RCC 7860 (cell line): ENCODE results near the gene BCL7A.
"Not testable (repeated sequence)": the region's sequence is repeated elsewhere in the genome, so short reads cannot be mapped to it uniquely, and the experiment has no call there.

Experiments
- DNase-seq: peaks from one replicate; pipeline ENCODE4 v3.0.0-alpha.2; 2015; ENCODE audit warnings: low spot score
- FAIRE-seq: peaks from 2 replicates; lab custom pipeline; 2012; peaks lifted over from hg19 to GRCh38; lab: Jason Lieb, UNC

Gene BCL7A

DNA sequence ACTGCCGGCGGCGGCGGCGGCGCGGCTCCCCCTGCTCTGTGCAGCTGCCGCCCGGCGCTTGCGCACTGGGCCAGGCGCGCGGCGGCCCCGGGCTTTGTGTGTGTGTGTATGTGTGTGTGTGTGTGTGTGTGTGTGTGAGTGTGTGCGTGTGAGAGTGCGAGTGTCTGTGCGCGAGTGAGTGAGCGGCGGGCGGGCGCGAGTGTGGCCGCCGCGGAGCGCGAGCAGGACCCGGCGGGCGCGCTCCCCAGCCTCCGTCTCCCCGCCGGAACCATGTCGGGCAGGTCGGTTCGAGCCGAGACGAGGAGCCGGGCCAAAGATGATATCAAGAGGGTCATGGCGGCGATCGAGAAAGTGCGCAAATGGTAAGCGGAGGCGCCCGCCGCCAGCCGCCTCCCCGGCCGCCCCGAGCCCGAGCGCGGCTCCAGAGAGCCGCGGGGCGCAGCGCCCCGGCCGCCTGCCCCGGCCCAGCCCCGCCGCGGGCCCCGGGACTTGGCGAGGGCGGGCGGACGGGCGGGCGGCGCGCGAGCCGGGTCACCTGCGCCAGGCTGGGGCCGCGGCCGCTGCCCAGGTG is at the start of gene BCL7A:
TSS of gene BCL7A (plus strand) at position 63 of the 571 bp plus-strand sequence. CDS start at position 271, 208 bp downstream.
- DNase-seq (peak; percentile 20), FAIRE-seq (no peak)

GRCh38 chr12:121974026-121974985 is 47.4 kb upstream of the BCL7A start:
- FAIRE-seq: no peak
- no peak for DNase-seq

DNA sequence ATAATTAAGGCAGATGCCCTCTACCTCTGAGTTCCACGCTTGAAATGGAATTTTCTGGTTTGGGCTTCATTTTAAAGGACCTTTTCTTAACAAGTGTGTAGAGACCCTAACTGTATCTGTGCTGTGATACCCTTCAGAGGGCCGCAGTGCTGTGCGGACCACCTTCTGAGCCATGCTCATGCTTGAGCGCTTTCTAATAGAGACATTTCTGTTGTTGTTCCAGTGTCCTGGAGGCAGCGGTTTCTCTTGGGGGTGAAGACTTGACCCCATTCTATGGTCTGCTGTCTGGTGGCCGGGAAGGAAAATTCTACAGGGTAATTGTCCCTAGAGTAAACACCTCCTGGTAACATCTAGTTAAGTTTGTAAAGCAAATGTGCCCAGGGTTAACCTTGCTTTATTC is 46.7 kb upstream of the BCL7A start:
- no peak for DNase-seq
- FAIRE-seq: no peak

DNA sequence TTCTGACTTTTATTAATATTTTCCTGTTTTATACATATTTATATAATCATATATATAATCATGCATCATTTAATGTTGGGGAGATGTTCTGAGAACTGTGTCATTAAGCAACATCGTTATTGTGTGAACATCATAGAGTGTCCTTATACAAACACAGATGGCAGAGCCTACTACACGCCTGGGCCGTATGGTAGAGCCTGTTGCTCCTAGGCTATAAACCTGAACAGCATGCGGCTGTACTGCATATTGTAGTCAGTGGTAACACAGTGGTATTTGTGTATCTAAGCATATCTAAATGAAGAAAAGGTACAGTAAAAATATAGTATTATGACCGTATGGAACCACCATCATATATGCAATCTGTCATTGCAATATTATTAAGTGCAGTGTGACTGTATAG is 44.7 kb upstream of the BCL7A start:
- DNase-seq (no peak), FAIRE-seq (no peak)

- DNase-seq: no peak
These were observed 41.3 kb upstream of the BCL7A start for GRCh38 chr12:121980191-121980891.

GRCh38 chr12:121980892-121981272 is 40.8 kb upstream of the BCL7A start:
- DNase-seq (no peak), FAIRE-seq (no peak)

More at GRCh38 chr12:121980191-121980891, 41.3 kb upstream of the BCL7A start:
- FAIRE-seq: no peak

- no peak for DNase-seq
- FAIRE-seq: no peak
These were observed 40.2 kb upstream of the BCL7A start for GRCh38 chr12:121981456-121981855.

DNA sequence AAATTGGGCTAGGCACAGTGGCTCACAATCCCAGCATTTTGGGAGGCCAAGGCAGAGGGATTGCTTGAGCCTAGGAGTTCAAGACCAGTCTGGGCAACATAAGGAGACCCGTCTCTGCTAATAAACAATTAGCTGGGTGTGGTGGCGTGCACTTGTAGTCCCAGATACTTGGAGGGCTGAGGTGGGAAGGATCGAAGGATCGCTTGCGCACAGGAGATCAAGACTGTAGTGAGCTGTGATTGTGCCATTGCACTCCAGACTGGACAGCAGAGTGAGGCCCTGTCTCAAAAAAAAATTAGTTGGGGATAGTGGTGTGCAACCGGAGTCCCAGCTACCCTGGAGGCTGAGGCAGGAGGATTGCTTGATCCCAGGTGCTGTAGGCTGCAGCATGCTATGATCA is 38.7 kb upstream of the BCL7A start:
- FAIRE-seq (no peak), DNase-seq (no peak)

DNA sequence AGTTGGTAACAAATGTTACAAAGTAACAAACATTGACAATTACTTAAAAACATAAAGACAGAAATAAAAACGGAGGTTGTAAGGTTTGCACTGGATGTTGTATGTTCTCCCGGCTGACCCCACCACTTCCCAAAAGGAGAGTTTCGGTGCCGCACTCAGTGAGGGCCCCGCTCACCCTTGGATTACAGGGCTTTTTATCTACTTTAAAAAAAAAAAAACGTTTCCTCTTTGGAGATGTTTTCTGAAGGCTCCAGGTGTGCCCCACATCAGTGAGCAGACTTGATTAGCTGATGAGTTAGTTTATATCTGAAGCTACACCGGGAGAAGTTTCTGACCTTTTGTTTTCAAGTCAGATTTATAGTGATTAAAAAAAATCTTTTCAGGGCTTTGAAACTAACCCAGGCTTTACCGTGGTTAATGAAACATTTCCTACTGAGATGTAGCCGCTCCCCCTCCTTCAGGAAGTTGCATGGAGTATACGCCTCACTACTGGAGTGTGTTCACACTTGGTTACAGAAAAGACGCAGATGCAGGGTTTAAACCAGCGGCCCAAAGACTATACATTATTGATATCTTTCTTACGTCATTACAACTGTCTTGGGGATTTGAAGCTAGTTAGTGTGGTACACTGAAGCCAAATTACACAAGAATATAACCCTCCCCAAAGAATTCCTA is 38.0 kb upstream of the BCL7A start:
- DNase-seq (no peak), FAIRE-seq (no peak)

- FAIRE-seq: no peak
These were observed 35.0 kb upstream of the BCL7A start for GRCh38 chr12:121986489-121987245.

DNA sequence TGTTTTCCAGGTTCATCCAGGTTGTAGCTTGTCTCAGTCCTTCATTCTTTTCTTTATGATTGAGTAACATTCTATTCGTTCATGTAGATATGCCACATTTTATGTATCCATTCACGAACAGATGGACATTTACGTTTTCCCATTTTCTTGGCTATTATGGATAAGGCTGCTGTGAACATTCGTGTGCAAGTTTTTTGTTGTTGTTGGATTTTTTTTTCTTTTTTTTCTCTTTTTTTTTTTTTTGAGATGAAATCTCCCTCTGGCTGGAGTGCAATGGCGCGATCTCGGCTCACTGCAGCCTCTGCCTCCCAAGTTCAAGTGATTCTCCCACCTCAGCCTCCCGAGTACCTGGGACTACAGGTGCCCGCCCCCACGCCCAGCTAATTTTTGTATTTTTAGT is 33.2 kb upstream of the BCL7A start:
- FAIRE-seq, DNase-seq: not testable (repeated sequence)

More at GRCh38 chr12:121986489-121987245, 35.0 kb upstream of the BCL7A start:
- no peak for DNase-seq

DNA sequence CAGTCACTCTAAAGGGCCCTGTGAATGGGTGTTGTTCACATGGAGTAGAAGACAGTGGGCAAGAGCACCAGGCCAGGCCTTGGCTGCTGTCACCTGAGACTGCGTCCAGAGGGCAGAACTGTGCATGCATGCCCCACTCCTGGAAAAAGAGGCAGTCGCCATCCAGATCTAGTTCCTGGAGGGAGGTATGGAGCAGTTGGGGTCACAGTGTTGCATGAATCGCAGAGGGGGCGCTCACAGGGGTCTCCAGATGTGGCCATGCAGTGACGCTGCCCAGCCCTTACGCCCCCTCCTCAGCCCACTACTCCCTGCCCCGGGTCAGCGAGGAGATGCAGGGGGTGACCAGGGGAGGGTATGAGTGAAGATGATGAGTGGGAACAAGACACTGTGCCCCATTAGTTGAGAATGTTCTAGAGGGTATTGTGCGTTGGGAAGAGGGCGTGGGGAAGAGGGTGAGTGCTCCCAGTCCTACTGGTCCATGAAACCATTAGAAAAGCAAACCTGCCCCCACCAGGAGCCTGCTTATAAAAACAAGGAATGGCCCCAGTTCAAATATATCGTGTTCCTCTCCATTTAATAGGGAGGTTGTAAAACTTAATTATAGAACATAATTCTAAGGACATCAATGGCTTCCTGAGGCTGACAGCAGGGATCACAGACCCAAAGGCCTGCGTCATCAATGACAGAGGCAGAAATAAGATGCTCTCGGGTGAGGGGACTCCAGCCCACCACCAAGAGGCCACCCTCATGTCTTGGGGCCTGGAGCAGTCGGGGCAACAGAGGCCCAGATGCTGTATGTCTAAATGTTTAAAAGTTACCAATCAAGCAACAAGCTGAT is 32.2 kb upstream of the BCL7A start:
- no peak for DNase-seq
- FAIRE-seq: no peak

DNA sequence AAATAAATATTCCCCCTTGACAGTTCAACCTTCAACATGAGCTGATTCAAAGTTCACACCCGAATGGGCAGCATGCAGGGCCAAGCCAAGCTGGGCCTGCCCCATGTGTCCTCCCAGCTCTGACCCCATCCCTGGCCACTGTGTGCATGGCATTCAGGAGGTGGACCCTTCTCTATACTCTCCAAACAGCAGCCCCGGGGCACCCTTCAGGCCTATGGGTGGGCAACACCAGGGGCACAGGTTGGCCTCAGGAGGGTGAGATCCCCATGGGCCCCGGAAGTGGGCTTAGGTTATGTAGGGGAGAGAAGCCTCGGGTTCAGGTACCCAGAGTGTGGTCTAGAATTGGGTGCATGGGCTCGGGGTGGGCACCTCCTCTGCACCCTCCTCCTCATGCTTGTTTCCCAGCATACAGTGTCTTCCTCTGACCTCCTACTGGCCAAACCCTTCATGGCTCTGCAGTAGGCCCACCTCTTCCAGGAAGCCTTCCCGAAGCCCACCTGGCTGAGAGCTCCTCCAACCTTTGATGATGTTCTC is 31.5 kb upstream of the BCL7A start:
- no peak for DNase-seq
- no peak for FAIRE-seq

DNA sequence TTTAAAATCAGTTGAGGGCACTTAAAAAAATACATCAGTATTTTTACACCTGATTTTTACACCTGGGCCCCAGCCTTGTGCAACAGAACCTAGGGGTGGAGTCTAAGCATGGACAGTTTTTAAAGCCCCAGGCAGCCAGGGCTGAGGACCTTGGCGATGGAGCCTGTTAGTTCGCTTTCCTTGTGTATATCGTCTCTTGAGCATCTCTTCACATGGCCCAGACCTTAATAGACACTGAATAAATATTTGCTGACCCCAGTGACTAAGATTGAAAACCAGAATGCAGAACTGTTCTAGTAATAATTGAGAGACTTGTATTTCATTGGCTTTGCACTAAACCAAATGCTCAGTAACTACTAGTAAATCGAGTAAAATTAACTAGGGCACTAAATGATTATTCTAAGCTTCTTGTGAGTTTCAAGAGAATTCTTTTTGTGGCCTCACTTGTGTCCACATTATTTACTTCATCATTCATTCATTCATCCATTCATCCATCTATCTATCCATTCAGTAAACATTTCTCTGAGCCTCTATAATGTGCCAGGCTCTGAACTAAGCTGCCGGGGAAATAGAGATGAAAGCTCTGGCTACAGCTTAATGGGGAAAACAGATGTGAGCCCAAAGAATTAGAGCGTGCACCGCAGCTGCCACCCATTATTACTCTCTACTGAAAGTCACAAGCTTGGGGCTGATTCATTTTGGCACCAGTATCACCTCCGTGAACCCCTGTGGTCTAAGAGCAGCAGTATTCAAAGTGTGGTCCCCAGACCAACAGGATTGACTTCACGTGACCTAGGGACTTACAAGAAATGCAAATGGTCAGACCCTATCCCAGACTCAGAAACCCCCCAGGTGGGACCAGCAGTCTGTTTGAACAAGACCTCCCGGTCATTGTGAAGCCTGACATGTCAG is 30.7 kb upstream of the BCL7A start:
- DNase-seq: no peak
- no peak for FAIRE-seq

DNA sequence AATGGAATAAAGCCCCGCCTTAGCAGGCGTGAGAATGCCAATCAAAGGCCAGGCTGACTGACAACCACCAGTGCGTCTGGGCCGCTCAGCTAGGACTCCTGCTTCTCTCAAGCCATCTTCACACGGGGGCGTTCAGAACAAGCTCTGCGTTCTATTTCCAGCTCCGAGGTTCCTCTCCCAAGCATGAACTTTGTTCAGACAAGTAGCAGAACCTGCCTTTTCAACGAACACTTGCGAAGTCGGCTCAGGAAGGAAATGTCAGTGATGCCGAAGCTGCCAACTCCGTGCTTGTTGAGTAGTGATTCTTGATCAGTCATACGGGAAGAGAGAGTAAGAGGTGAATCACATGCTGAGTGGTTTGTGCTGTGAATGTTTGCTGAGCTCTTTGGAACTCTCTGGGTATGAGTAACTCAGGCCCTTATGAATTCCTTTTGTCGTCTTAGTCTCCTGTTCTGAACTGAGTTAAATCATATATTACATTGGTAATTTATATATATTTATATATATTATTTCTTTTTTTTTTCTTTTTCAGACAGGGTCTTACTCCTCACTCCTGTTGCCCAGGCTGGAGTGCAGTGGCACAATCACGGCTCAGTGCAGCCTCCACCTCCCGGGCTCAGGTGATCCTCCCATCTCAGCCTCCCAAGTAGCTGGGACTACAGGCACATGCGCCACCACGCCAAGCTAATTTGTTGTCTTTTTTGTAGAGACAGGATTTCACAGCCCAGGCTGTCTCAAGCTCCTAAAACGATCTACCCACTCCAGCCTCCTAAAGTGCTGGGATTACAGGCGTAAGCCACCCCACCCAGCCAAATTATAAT is 29.4 kb upstream of the BCL7A start:
- peak; percentile 94 for DNase-seq
- peak; percentile 96 for FAIRE-seq

DNA sequence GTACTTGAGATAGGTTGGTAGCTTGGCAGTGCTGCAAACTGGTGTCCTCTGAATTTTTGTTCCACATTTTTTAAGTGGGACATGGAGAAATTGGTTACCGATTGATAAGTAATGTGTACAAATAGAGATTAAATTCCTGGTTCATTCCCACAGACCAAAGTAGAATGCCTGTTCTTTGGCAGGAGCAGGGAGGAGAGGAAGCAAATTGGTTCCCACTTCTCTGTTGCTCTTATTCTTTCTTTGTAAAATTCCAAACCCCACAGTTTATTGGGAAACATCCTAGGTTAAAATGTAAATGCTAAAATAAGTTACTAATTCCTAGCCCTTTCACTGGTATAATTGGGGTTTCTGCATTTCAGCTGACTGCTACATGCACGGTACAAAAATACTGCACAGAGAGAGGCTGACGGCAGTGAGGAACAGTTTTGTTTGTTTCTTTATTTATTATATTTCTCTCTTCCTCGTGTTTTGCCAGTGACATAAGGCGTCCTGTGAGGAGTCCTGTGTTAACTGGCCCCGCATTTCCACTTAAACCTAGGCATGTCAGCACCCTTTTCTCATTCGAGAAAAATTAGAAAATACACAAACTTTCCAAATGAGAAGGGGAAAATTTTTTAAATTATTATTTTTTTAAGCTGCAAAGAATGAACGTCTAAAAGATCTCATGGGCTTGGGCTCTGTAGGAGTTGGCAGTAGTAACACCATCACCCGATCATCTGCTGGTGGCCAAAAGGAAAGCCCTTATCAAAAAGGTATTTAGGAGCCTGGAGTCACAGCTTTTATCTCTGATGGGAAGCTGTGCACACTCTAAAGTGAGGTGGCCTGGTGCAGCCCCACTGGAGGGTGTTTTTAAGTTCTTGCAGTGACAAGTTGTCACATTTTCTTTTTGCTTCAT is 25.4 kb upstream of the BCL7A start:
- DNase-seq: no peak
- no peak for FAIRE-seq
